ENCODE measurements around the gene ARAP1.

DNA sequence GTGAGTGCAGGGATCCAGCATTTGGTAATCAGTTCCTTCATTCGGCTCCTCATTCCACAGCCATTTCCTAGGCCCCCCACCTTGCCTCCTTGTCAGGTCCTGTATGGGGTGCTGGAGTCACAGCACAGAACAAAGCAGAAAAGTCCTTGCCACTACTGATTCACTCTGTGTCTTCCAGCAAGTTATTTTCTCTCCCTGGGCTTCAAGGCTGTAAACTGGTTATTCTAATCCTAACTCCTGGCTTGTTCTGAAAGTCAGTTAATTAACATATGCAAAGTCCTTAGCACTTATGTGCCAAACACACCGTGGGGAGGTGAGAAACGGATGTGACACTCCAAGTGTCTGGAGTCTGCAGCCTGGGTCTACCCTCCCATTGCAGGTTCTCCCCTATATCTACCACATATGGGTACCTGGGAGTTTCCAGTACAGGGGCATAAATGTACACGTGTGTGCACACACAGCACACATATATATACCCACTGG is 47.4 kb downstream of the ARAP1 start:
- TF ChIP-seq, protein P1, sequence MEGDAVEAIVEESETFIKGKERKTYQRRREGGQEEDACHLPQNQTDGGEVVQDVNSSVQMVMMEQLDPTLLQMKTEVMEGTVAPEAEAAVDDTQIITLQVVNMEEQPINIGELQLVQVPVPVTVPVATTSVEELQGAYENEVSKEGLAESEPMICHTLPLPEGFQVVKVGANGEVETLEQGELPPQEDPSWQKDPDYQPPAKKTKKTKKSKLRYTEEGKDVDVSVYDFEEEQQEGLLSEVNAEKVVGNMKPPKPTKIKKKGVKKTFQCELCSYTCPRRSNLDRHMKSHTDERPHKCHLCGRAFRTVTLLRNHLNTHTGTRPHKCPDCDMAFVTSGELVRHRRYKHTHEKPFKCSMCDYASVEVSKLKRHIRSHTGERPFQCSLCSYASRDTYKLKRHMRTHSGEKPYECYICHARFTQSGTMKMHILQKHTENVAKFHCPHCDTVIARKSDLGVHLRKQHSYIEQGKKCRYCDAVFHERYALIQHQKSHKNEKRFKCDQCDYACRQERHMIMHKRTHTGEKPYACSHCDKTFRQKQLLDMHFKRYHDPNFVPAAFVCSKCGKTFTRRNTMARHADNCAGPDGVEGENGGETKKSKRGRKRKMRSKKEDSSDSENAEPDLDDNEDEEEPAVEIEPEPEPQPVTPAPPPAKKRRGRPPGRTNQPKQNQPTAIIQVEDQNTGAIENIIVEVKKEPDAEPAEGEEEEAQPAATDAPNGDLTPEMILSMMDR (IDR thresholded peaks at IDR 0.05): no peak
- no peak for TF ChIP-seq POLR2A (IDR thresholded peaks at IDR 0.05)
